ENCODE results near the gene TFDP1. TPM values are rescaled to one million over a fixed set of nuclear protein-coding genes. Genes with fewer than 3 reads are reported as not detected.
"Not testable (repeated sequence)": the region's sequence is repeated elsewhere in the genome, so short reads cannot be mapped to it uniquely, and the experiment has no call there.

The TFDP1 gene
- total RNA-seq, 1 donor from 2014 or later, result 49.4 TPM

DNA sequence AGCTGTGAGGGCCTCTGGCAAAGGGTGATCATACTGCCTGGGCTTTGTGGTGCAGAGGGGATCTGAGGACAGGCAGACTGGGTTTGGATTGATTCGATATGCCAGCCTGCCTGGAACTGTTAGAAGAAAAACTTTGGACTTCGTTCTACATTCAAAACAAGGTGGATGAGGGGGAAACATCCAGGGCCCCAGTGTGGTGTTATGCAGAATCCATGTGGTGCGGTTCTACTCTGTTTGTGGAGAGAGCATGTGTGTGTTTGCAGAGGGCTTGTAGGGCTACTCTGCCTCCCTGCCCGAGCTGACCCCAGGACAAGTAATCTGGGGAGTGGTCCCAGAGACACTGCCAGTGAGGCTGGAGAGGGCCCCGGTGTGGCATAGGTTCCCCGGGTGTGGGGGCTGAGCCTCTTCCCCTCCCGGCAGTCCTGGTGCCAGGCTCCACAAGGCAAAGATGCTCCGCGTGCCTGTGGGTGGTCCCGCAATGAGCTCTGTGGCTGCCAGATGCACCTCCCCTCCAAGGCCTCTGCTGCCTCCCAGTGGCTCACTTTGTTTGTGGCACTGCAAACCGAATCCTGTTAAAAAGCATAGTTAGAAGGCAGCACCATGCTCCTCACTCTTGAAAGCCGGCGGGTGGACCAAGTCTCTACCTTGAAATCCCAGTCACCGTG is 22.3 kb upstream of the TFDP1 start:
- no peak overlapping the region for H3K4me3 ChIP-seq (ENCODE audit: insufficient read depth, low read depth, low read length)
- Mint-ChIP-seq H3K27ac (ENCODE audit: unreplicated experiment) (no peak overlapping the region), H3K4me3 (ENCODE audit: unreplicated experiment) (no peak overlapping the region), H3K36me3 (ENCODE audit: low read depth, unreplicated experiment) (no peaks in the 10 kb centered on the region), H3K27me3 (ENCODE audit: low read depth, unreplicated experiment) (peaks cover 26% of the 10 kb centered on the region), H3K4me1 (ENCODE audit: low read depth, unreplicated experiment) (no peaks in the 10 kb centered on the region), H3K9me3 (ENCODE audit: unreplicated experiment) (no peaks in the 10 kb centered on the region)
- H3K9me3 ChIP-seq (ENCODE audit: insufficient read depth, low read depth, low read length), result no peaks in the 10 kb centered on the region
- no peaks in the 10 kb centered on the region for H3K27me3 ChIP-seq (ENCODE audit: insufficient read depth, low read length)
- no peaks in the 10 kb centered on the region for H3K79me2 ChIP-seq (ENCODE audit: insufficient read depth, low read length)
- no peaks in the 10 kb centered on the region for H3K4me1 ChIP-seq (ENCODE audit: insufficient read depth, low read length)
- H3K4me2 ChIP-seq (ENCODE audit: low read length), result peak overlapping the region; percentile 42
- no peak overlapping the region for H3K27ac ChIP-seq (ENCODE audit: low read depth, low read length)
- H3K9ac ChIP-seq (ENCODE audit: low read length), result peak overlapping the region; percentile 13
- TF ChIP-seq EZH2 (IDR thresholded peaks at IDR 0.05; ENCODE audit: insufficient read depth, low read length), result no peak
- TF ChIP-seq, protein P1, sequence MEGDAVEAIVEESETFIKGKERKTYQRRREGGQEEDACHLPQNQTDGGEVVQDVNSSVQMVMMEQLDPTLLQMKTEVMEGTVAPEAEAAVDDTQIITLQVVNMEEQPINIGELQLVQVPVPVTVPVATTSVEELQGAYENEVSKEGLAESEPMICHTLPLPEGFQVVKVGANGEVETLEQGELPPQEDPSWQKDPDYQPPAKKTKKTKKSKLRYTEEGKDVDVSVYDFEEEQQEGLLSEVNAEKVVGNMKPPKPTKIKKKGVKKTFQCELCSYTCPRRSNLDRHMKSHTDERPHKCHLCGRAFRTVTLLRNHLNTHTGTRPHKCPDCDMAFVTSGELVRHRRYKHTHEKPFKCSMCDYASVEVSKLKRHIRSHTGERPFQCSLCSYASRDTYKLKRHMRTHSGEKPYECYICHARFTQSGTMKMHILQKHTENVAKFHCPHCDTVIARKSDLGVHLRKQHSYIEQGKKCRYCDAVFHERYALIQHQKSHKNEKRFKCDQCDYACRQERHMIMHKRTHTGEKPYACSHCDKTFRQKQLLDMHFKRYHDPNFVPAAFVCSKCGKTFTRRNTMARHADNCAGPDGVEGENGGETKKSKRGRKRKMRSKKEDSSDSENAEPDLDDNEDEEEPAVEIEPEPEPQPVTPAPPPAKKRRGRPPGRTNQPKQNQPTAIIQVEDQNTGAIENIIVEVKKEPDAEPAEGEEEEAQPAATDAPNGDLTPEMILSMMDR (IDR thresholded peaks at IDR 0.05; ENCODE audit: insufficient read depth, low read depth, low read length), result peak; percentile 77
- no peaks in the 10 kb centered on the region for H3K36me3 ChIP-seq (ENCODE audit: insufficient read depth, low read length)
- DNase-seq (ENCODE audit: low read depth) (peak; percentile 61), FAIRE-seq (peak; percentile 47)
- H2AFZ ChIP-seq (ENCODE audit: low read depth, low read length), result peak overlapping the region; percentile 58
- peaks cover 7% of the 10 kb centered on the region for H4K20me1 ChIP-seq (ENCODE audit: insufficient read depth, low read length)

DNA sequence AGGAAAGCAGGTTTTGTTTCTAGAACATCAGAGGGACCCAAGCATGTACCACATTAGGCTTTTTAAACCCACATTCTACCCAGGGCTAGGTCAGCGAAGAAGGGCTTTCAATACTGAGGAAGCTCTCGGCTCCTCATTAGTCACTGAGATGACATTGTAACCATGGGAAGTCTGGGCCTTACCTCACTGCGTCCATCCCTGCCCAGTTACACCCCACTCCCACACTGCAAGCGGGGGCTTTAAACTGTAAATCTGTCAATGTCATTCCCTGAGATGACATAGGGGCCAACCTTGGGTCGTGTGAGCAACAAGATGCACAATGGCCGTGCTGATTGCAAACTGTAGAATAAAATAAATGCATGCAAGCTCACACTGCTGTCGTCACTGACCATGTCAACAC is 21.7 kb upstream of the TFDP1 start:
- H3K4me3 Mint-ChIP-seq (ENCODE audit: unreplicated experiment), result no peak overlapping the region
- no peaks in the 10 kb centered on the region for H3K79me2 ChIP-seq (ENCODE audit: insufficient read depth, low read length)
- no peaks in the 10 kb centered on the region for H3K27me3 ChIP-seq (ENCODE audit: insufficient read depth, low read length)
- no peaks in the 10 kb centered on the region for H3K36me3 Mint-ChIP-seq (ENCODE audit: low read depth, unreplicated experiment)
- H3K9me3 Mint-ChIP-seq (ENCODE audit: unreplicated experiment), result no peaks in the 10 kb centered on the region
- H3K9ac ChIP-seq (ENCODE audit: low read length), result peak overlapping the region; percentile 13
- H3K4me1 ChIP-seq (ENCODE audit: insufficient read depth, low read length), result no peaks in the 10 kb centered on the region
- peaks cover 26% of the 10 kb centered on the region for H3K27me3 Mint-ChIP-seq (ENCODE audit: low read depth, unreplicated experiment)
- H3K27ac Mint-ChIP-seq (ENCODE audit: unreplicated experiment), result no peak overlapping the region
- FAIRE-seq (no peak), DNase-seq (ENCODE audit: low read depth) (no peak)
- TF ChIP-seq, protein P1 (IDR thresholded peaks at IDR 0.05; ENCODE audit: insufficient read depth, low read depth, low read length), result no peak
- no peak for TF ChIP-seq EZH2 (IDR thresholded peaks at IDR 0.05; ENCODE audit: insufficient read depth, low read length)
- no peak overlapping the region for H3K4me3 ChIP-seq (ENCODE audit: insufficient read depth, low read depth, low read length)
- peaks cover 5% of the 10 kb centered on the region for H4K20me1 ChIP-seq (ENCODE audit: insufficient read depth, low read length)
- no peaks in the 10 kb centered on the region for H3K36me3 ChIP-seq (ENCODE audit: insufficient read depth, low read length)
- H3K4me2 ChIP-seq (ENCODE audit: low read length), result no peak overlapping the region
- no peak overlapping the region for H3K27ac ChIP-seq (ENCODE audit: low read depth, low read length)
- H2AFZ ChIP-seq (ENCODE audit: low read depth, low read length), result no peak overlapping the region
- no peaks in the 10 kb centered on the region for H3K9me3 ChIP-seq (ENCODE audit: insufficient read depth, low read depth, low read length)
- no peaks in the 10 kb centered on the region for H3K4me1 Mint-ChIP-seq (ENCODE audit: low read depth, unreplicated experiment)

DNA sequence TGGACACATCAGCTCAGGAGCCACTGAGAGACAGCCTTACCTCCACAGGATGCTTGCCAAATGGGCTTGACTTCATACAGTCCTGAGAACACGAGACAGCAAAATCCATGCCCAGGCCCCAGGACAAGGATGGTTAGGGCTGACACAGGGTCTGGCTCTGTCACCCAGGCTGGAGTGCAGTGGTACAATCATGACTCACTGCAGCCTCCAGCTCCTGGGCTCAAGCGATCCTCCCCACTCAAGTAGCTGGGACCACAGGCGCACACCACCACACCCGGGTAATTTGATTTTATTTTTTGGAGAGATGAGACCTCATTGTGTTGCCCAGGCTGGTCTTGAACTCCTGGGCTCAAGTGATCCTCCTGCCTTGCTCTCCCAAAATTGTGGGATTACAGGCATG is 21.0 kb upstream of the TFDP1 start:
- not testable (repeated sequence) for H3K9ac ChIP-seq (ENCODE audit: low read length); H3K36me3 Mint-ChIP-seq (ENCODE audit: low read depth, unreplicated experiment); H3K27ac Mint-ChIP-seq (ENCODE audit: unreplicated experiment); FAIRE-seq; DNase-seq (ENCODE audit: low read depth); H3K9me3 Mint-ChIP-seq (ENCODE audit: unreplicated experiment); H3K4me2 ChIP-seq (ENCODE audit: low read length); H3K27ac ChIP-seq (ENCODE audit: low read depth, low read length); H3K27me3 ChIP-seq (ENCODE audit: insufficient read depth, low read length); H4K20me1 ChIP-seq (ENCODE audit: insufficient read depth, low read length); H3K36me3 ChIP-seq (ENCODE audit: insufficient read depth, low read length); H3K4me1 Mint-ChIP-seq (ENCODE audit: low read depth, unreplicated experiment); H2AFZ ChIP-seq (ENCODE audit: low read depth, low read length); H3K4me3 Mint-ChIP-seq (ENCODE audit: unreplicated experiment); H3K9me3 ChIP-seq (ENCODE audit: insufficient read depth, low read depth, low read length); H3K4me3 ChIP-seq (ENCODE audit: insufficient read depth, low read depth, low read length); H3K79me2 ChIP-seq (ENCODE audit: insufficient read depth, low read length); H3K4me1 ChIP-seq (ENCODE audit: insufficient read depth, low read length)
- H3K27me3 Mint-ChIP-seq (ENCODE audit: low read depth, unreplicated experiment), result peaks cover 26% of the 10 kb centered on the region

Measured in astrocyte (in vitro differentiated cells and primary cell).